ENCODE data around the gene SORCS2. TPM values are rescaled to one million over a fixed set of nuclear protein-coding genes. Genes with fewer than 3 reads are reported as not detected.

SORCS2 gene
- total and polyA plus RNA-seq, 2 of the 4 experiments (the other 2 are of a cell fraction) = 0.36 to 0.62 TPM

- no peak for TF ChIP-seq RAD21 (IDR thresholded peaks at IDR 0.05; ENCODE audit: low read length)
These were observed 497.7 kb downstream of the SORCS2 start (continued) for GRCh38 chr4:7689773-7690693.

GRCh38 chr4:7691061-7691460 is 498.7 kb downstream of the SORCS2 start:
- peaks cover 48% of the 10 kb centered on the region for H3K27me3 ChIP-seq (ENCODE audit: control insufficient read depth, insufficient read depth, low read length)
- no peaks in the 10 kb centered on the region for H3K36me3 ChIP-seq (ENCODE audit: control insufficient read depth, insufficient read depth, low read length)
- 50% methylated on average over 1 of the region's 6 CpGs; no CpG with 5 or more reads in 1 of the 2 experiments for WGBS, 2 experiments (ENCODE audit: extremely low coverage in 2 of 2, insufficient read length in 1 of 2)
- DNase-seq (no peak), ATAC-seq (ENCODE audit: low read depth) (no peak)
- POLR2A ChIA-PET (ENCODE audit: unreplicated experiment) = no interaction called here
- dilution Hi-C loops (cut with HindIII; ENCODE audit: low sequenced_read_pairs, unreplicated experiment) (no loop called here), in situ Hi-C loops (cut with MboI; ENCODE audit: low sequenced_read_pairs) (no loop called here), intact Hi-C loops (cut with micrococcal nuclease) (no loop called here)
- no peak overlapping the region for H3K18ac ChIP-seq (ENCODE audit: low read depth, low read length)
- no peak overlapping the region for H4K5ac ChIP-seq (ENCODE audit: low read depth, low read length)
- no peaks in the 10 kb centered on the region for H3K9me1 ChIP-seq (ENCODE audit: insufficient read depth, low read length)
- H3K9ac ChIP-seq (ENCODE audit: low read depth, low read length) = no peak overlapping the region
- no peak overlapping the region for H2BK120ac ChIP-seq (ENCODE audit: low read depth, low read length)
- no peak overlapping the region for H3K4me3 ChIP-seq (ENCODE audit: insufficient read depth, low read depth, low read length)
- H3K79me1 ChIP-seq (ENCODE audit: low read depth in 1 of 2, low read length in 2 of 2) = no peaks in the 10 kb centered on the region
- no peaks in the 10 kb centered on the region for H4K20me1 ChIP-seq (ENCODE audit: insufficient read depth, low read length)
- H3K23ac ChIP-seq (ENCODE audit: low read depth, low read length) = no peak overlapping the region
- H3K27ac ChIP-seq (ENCODE audit: insufficient read depth, low read length) = no peak overlapping the region
- no peaks in the 10 kb centered on the region; the same call in 1 of the 2 replicates for H3K9me3 ChIP-seq (ENCODE audit: control insufficient read depth, insufficient read depth, low read length)
- no peak overlapping the region for H3K14ac ChIP-seq (replicated peaks; ENCODE audit: low read depth, low read length)
- no peak overlapping the region for H2AK5ac ChIP-seq (ENCODE audit: low read depth, low read length)
- no peak overlapping the region for H3K56ac ChIP-seq (ENCODE audit: extremely low read depth, insufficient read depth, low read length)
- H2BK20ac ChIP-seq (ENCODE audit: low read depth, low read length) = no peak overlapping the region
- no TSS peak for BruUV-seq (replicated peaks)
- H4K91ac ChIP-seq (ENCODE audit: insufficient read depth, low read depth, low read length) = no peak overlapping the region
- H2AFZ ChIP-seq (replicated peaks; ENCODE audit: low read length, poor library complexity) = no peak overlapping the region
- no peak overlapping the region for H2BK15ac ChIP-seq (ENCODE audit: low read depth, low read length)
- no peak overlapping the region for H3K4ac ChIP-seq (ENCODE audit: low read depth, low read length)
- H3K4me2 ChIP-seq (ENCODE audit: low read depth, low read length) = no peak overlapping the region
- no peaks in the 10 kb centered on the region for H3K4me1 ChIP-seq (ENCODE audit: control insufficient read depth, insufficient read depth, low read length)
- H2BK5ac ChIP-seq (ENCODE audit: low read depth, low read length, poor library complexity, severe bottlenecking) = no peak overlapping the region
- CTCF ChIA-PET = no interaction called here
- H4K8ac ChIP-seq (ENCODE audit: low read depth in 2 of 2, low read length in 2 of 2) = no peak overlapping the region
- TF ChIP-seq, protein P1, sequence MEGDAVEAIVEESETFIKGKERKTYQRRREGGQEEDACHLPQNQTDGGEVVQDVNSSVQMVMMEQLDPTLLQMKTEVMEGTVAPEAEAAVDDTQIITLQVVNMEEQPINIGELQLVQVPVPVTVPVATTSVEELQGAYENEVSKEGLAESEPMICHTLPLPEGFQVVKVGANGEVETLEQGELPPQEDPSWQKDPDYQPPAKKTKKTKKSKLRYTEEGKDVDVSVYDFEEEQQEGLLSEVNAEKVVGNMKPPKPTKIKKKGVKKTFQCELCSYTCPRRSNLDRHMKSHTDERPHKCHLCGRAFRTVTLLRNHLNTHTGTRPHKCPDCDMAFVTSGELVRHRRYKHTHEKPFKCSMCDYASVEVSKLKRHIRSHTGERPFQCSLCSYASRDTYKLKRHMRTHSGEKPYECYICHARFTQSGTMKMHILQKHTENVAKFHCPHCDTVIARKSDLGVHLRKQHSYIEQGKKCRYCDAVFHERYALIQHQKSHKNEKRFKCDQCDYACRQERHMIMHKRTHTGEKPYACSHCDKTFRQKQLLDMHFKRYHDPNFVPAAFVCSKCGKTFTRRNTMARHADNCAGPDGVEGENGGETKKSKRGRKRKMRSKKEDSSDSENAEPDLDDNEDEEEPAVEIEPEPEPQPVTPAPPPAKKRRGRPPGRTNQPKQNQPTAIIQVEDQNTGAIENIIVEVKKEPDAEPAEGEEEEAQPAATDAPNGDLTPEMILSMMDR (conservative IDR thresholded peaks at IDR 0.05; ENCODE audit: low read depth, low read length) = no peak
- TF ChIP-seq NFE2L2 (IDR thresholded peaks at IDR 0.05; ENCODE audit: low read depth, low read length) = no peak
- TF ChIP-seq CEBPB (IDR thresholded peaks at IDR 0.05; ENCODE audit: low read depth, low read length) = no peak
- TF ChIP-seq POLR2A (IDR thresholded peaks at IDR 0.05; ENCODE audit: low read depth, low read length) = no peak
- no peak for TF ChIP-seq MAFK (IDR thresholded peaks at IDR 0.05; ENCODE audit: low read depth, low read length)
- TF ChIP-seq RAD21 (IDR thresholded peaks at IDR 0.05; ENCODE audit: low read length) = no peak
- no peak overlapping the region for H2AK9ac ChIP-seq (replicated peaks; ENCODE audit: low read depth, low read length, poor library complexity)
